Nephron (organoid): ENCODE data around the gene ADAMTS1.

Experiments
- H3K27ac Mint-ChIP-seq, 3 experiments: 2 replicates each; pipeline ENCODE4 v1.8.0; 2020; ENCODE audit warnings: mixed read lengths in 3 of 3, mild to moderate bottlenecking in 2 of 3, moderate library complexity in 1 of 3
- H3K27me3 Mint-ChIP-seq: 2 replicates; pipeline ENCODE4 v1.8.0; 2021; ENCODE audit warnings: low read depth, mild to moderate bottlenecking, moderate library complexity, mixed read lengths
- H3K36me3 Mint-ChIP-seq: 2 replicates; pipeline ENCODE4 v1.8.0; 2020; ENCODE audit warnings: low read depth, mixed read lengths
- H3K4me1 Mint-ChIP-seq: 2 replicates; pipeline ENCODE4 v1.8.0; 2020; ENCODE audit warnings: mixed read lengths
- H3K4me3 Mint-ChIP-seq, 3 experiments: 2 replicates each; pipeline ENCODE4 v1.8.0; 2020; ENCODE audit warnings: mild to moderate bottlenecking in 3 of 3, mixed read lengths in 3 of 3, moderate library complexity in 2 of 3
- H3K9me3 Mint-ChIP-seq: 2 replicates; pipeline ENCODE4 v1.8.0; 2020; ENCODE audit warnings: mixed read lengths
- CTCF ChIP-seq, 3 experiments: fragments of 200-600 bp; sonication (generic); IDR thresholded peaks; one replicate each; pipeline ENCODE4 v1.5.0; 2021; ENCODE audit warnings: antibody characterized with exemption in 3 of 3; ENCODE audit not compliant: unreplicated experiment in 3 of 3

The ADAMTS1 gene

GRCh38 chr21:26845066-26845758 is at the start of gene ADAMTS1:
ADAMTS1 (minus strand) TSS chr21:26845409; CDS start chr21:26844954, 455 bp downstream.
- Mint-ChIP-seq H3K36me3 (peaks cover 29% of the 10 kb centered on the region), H3K9me3 (no peaks in the 10 kb centered on the region), H3K4me1 (peaks cover 43% of the 10 kb centered on the region), H3K27me3 (no peaks in the 10 kb centered on the region), H3K27ac (peak within 1 kb of the TSS; percentile 98 to 99 (median 99)), H3K4me3 (peak within 1 kb of the TSS; percentile 97 to 99 (median 98))
- TF ChIP-seq CTCF (IDR thresholded peaks at IDR 0.05; ENCODE audit: unreplicated experiment in 3 of 3) = no peak

GRCh38 chr21:26892151-26892550 is 46.9 kb upstream of the ADAMTS1 start:
- Mint-ChIP-seq H3K36me3 (no peaks in the 10 kb centered on the region), H3K4me1 (peaks cover 6% of the 10 kb centered on the region), H3K27ac (no peak overlapping the region), H3K27me3 (no peaks in the 10 kb centered on the region), H3K4me3 (no peak overlapping the region), H3K9me3 (peaks cover under 1% of the 10 kb centered on the region)
- no peak for TF ChIP-seq CTCF (IDR thresholded peaks at IDR 0.05; ENCODE audit: unreplicated experiment in 3 of 3)

GRCh38 chr21:26888931-26889330 is 43.7 kb upstream of the ADAMTS1 start:
- H3K9me3 Mint-ChIP-seq = peaks cover 4% of the 10 kb centered on the region

GRCh38 chr21:26888256-26888655 is 43.0 kb upstream of the ADAMTS1 start:
- Mint-ChIP-seq H3K4me1 (peaks cover 10% of the 10 kb centered on the region), H3K36me3 (no peaks in the 10 kb centered on the region), H3K4me3 (no peak overlapping the region), H3K27ac (no peak overlapping the region), H3K9me3 (peaks cover 4% of the 10 kb centered on the region), H3K27me3 (peaks cover 4% of the 10 kb centered on the region)
- TF ChIP-seq CTCF (IDR thresholded peaks at IDR 0.05; ENCODE audit: unreplicated experiment in 3 of 3) = no peak

More at GRCh38 chr21:26888931-26889330, 43.7 kb upstream of the ADAMTS1 start:
- TF ChIP-seq CTCF (IDR thresholded peaks at IDR 0.05; ENCODE audit: unreplicated experiment in 3 of 3) = no peak
- peaks cover 3% of the 10 kb centered on the region for H3K27me3 Mint-ChIP-seq
- H3K36me3 Mint-ChIP-seq = no peaks in the 10 kb centered on the region
- no peak overlapping the region for H3K4me3 Mint-ChIP-seq
- no peak overlapping the region for H3K27ac Mint-ChIP-seq
- H3K4me1 Mint-ChIP-seq = peaks cover 10% of the 10 kb centered on the region

GRCh38 chr21:26887251-26887650 is 42.0 kb upstream of the ADAMTS1 start:
- H3K4me1 Mint-ChIP-seq = peaks cover 10% of the 10 kb centered on the region
- peaks cover 4% of the 10 kb centered on the region for H3K9me3 Mint-ChIP-seq
- no peak overlapping the region for H3K4me3 Mint-ChIP-seq

More at GRCh38 chr21:26887251-26887650, 42.0 kb upstream of the ADAMTS1 start:
- Mint-ChIP-seq H3K27me3 (peaks cover 4% of the 10 kb centered on the region), H3K36me3 (no peaks in the 10 kb centered on the region), H3K27ac (peak overlapping the region in 1 of 3 experiments; percentile 11)
- no peak for TF ChIP-seq CTCF (IDR thresholded peaks at IDR 0.05; ENCODE audit: unreplicated experiment in 3 of 3)
